WTC11 (cell line): ENCODE results near the gene ST13. TPM values are rescaled to one million over a fixed set of nuclear protein-coding genes. Genes with fewer than 3 reads are reported as not detected.

Experiments
- ATAC-seq: fragments of 200-7000 bp; cut with Tn5 transposase; 2 replicates; pipeline ENCODE4 v1.10.0; 2021; ENCODE audit warnings: mild to moderate bottlenecking, moderate library complexity
- CTCF ChIA-PET: fragments of 300-600 bp; sonication (Branson Sonifier 250); formaldehyde crosslinking; loops from one replicate; lab custom pipeline; 2021; ENCODE audit warnings: antibody characterized with exemption; lab: Charles Lee
- POLR2A ChIA-PET: fragments of 350-600 bp; sonication (Branson Sonifier 250); formaldehyde crosslinking; loops from one replicate; lab custom pipeline; 2021; ENCODE audit warnings: antibody characterized with exemption; lab: Charles Lee
- DNase-seq: peaks from one replicate; pipeline ENCODE4 v3.0.0; 2021; ENCODE audit warnings: low spot score
- H3K27ac Mint-ChIP-seq: 2 replicates; pipeline ENCODE4 v1.8.0; 2021; ENCODE audit warnings: mixed read lengths
- H3K27me3 Mint-ChIP-seq: 2 replicates; pipeline ENCODE4 v1.8.0; 2021; ENCODE audit warnings: low read depth, mild to moderate bottlenecking, moderate library complexity, mixed read lengths
- H3K36me3 Mint-ChIP-seq: 2 replicates; pipeline ENCODE4 v1.8.0; 2021; ENCODE audit warnings: mixed read lengths
- H3K4me1 Mint-ChIP-seq: 2 replicates; pipeline ENCODE4 v1.8.0; 2022; ENCODE audit warnings: mixed read lengths
- H3K4me3 Mint-ChIP-seq: 2 replicates; pipeline ENCODE4 v1.8.0; 2021; ENCODE audit warnings: mild to moderate bottlenecking, moderate library complexity, mixed read lengths
- H3K9me3 Mint-ChIP-seq: 2 replicates; pipeline ENCODE4 v1.8.0; 2021; ENCODE audit warnings: mixed read lengths
- ELF4 ChIP-seq: sonication (generic); formaldehyde crosslinking; IDR thresholded peaks from 2 replicates; pipeline ENCODE4 v1.8.1; 2022; ENCODE audit warnings: low read depth, mild to moderate bottlenecking, moderate library complexity, missing genetic modification reagents
- FOXP1 ChIP-seq: sonication (generic); formaldehyde crosslinking; IDR thresholded peaks from 2 replicates; pipeline ENCODE4 v1.8.0; 2022; ENCODE audit warnings: missing genetic modification reagents, mild to moderate bottlenecking, moderate library complexity, borderline replicate concordance
- GABPB1 ChIP-seq: sonication (generic); formaldehyde crosslinking; IDR thresholded peaks from 2 replicates; pipeline ENCODE4 v1.8.1; 2023; ENCODE audit warnings: mild to moderate bottlenecking, missing genetic modification reagents
- IRF2 ChIP-seq: sonication (generic); formaldehyde crosslinking; IDR thresholded peaks from 2 replicates; pipeline ENCODE4 v1.8.0; 2022; ENCODE audit warnings: low read depth, missing genetic modification reagents, borderline replicate concordance
- TCF7 ChIP-seq: sonication (generic); formaldehyde crosslinking; IDR thresholded peaks from 2 replicates; pipeline ENCODE4 v1.8.0; 2022; ENCODE audit warnings: mild to moderate bottlenecking, low read depth, missing genetic modification reagents, moderate library complexity
- ZNF121 ChIP-seq: sonication (generic); formaldehyde crosslinking; IDR thresholded peaks from 2 replicates; pipeline ENCODE4 v1.8.0; 2023; ENCODE audit warnings: missing genetic modification reagents
- total RNA-seq: library from RNA; stranded (reverse); gene quantifications from 3 replicates; pipeline ENCODE4 v1.2.3, GENCODE V29; 2021
- TF ChIP-seq, protein P1 (sequence below): fragments of 250-450 bp; sonication (Bioruptor Pico); IDR thresholded peaks from 2 replicates; pipeline ENCODE4 v1.9.0; 2021; ENCODE audit warnings: mild to moderate bottlenecking
- TF ChIP-seq, protein P2 (sequence below): sonication (generic); formaldehyde crosslinking; IDR thresholded peaks from 2 replicates; pipeline ENCODE4 v1.8.0; 2022; ENCODE audit warnings: mild to moderate bottlenecking, missing genetic modification reagents
- TF ChIP-seq, protein P3 (sequence below): sonication (generic); formaldehyde crosslinking; IDR thresholded peaks from 2 replicates; pipeline ENCODE4 v1.8.1; 2023; ENCODE audit warnings: mild to moderate bottlenecking, missing genetic modification reagents, moderate library complexity
- TF ChIP-seq, protein P4 (sequence below): sonication (generic); formaldehyde crosslinking; IDR thresholded peaks from 2 replicates; pipeline ENCODE4 v1.8.1; 2023; ENCODE audit warnings: mild to moderate bottlenecking, missing genetic modification reagents, borderline replicate concordance
- TF ChIP-seq, protein P5 (sequence below): sonication (generic); formaldehyde crosslinking; IDR thresholded peaks from 2 replicates; pipeline ENCODE4 v1.8.1; 2022; ENCODE audit warnings: low read depth, missing genetic modification reagents, borderline replicate concordance

Gene ST13
- total RNA-seq, 1 experiment from 2014 or later = 289 TPM

DNA sequence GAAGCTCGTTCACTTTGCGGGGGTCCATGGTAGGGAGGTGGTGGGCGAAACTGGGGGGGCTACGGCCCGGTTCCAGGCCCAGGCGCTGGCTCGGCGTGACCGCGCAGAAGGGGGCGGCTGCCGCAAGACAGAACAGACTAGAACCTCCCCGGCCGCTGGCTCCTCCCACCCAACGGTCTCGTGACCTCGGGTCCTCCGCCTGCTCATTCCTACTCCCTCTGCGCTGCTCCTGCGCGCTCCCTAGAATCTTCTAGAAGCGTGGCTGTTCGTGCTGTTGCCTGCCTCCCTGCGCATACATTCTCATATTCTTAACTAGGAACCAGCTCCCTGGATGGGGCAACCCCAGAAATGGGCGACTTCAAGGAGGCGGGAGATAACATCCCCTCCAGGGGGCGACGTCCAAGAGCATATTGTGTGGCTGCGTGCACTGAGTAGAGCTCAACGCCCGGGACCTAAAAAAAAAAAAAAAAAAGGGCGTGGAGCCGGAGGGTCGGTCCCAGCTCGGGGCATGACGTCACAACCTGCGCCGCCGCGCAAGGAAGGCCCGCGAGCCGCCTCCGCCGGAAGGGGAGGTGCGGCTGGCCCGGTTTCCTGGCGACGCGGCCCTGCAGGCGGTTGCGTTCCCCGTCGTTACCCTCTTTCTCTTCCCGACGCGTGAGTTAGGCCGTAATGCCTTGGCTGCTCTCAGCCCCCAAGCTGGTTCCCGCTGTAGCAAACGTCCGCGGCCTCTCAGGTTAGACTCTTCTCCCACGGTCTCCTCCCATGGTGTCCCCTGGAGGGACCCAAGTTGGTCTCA lies at the start of gene ST13, which contains the start of gene XPNPEP3 (continued):
- TF ChIP-seq, protein P1, sequence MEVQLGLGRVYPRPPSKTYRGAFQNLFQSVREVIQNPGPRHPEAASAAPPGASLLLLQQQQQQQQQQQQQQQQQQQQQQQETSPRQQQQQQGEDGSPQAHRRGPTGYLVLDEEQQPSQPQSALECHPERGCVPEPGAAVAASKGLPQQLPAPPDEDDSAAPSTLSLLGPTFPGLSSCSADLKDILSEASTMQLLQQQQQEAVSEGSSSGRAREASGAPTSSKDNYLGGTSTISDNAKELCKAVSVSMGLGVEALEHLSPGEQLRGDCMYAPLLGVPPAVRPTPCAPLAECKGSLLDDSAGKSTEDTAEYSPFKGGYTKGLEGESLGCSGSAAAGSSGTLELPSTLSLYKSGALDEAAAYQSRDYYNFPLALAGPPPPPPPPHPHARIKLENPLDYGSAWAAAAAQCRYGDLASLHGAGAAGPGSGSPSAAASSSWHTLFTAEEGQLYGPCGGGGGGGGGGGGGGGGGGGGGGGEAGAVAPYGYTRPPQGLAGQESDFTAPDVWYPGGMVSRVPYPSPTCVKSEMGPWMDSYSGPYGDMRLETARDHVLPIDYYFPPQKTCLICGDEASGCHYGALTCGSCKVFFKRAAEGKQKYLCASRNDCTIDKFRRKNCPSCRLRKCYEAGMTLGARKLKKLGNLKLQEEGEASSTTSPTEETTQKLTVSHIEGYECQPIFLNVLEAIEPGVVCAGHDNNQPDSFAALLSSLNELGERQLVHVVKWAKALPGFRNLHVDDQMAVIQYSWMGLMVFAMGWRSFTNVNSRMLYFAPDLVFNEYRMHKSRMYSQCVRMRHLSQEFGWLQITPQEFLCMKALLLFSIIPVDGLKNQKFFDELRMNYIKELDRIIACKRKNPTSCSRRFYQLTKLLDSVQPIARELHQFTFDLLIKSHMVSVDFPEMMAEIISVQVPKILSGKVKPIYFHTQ (CRISPR knock-in tag) = no peak
- TF ChIP-seq TCF7 (no peak), IRF2 (no peak), GABPB1 (peak; percentile 82), ELF4 (CRISPR knock-in tag) (no peak)
- TF ChIP-seq, protein P2, sequence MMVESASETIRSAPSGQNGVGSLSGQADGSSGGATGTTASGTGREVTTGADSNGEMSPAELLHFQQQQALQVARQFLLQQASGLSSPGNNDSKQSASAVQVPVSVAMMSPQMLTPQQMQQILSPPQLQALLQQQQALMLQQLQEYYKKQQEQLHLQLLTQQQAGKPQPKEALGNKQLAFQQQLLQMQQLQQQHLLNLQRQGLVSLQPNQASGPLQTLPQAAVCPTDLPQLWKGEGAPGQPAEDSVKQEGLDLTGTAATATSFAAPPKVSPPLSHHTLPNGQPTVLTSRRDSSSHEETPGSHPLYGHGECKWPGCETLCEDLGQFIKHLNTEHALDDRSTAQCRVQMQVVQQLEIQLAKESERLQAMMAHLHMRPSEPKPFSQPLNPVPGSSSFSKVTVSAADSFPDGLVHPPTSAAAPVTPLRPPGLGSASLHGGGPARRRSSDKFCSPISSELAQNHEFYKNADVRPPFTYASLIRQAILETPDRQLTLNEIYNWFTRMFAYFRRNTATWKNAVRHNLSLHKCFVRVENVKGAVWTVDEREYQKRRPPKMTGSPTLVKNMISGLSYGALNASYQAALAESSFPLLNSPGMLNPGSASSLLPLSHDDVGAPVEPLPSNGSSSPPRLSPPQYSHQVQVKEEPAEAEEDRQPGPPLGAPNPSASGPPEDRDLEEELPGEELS = no peak; the same call in 1 of the 2 replicates
- TF ChIP-seq, protein P3, sequence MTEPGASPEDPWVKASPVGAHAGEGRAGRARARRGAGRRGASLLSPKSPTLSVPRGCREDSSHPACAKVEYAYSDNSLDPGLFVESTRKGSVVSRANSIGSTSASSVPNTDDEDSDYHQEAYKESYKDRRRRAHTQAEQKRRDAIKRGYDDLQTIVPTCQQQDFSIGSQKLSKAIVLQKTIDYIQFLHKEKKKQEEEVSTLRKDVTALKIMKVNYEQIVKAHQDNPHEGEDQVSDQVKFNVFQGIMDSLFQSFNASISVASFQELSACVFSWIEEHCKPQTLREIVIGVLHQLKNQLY (CRISPR knock-in tag) = no peak
- TF ChIP-seq, protein P4, sequence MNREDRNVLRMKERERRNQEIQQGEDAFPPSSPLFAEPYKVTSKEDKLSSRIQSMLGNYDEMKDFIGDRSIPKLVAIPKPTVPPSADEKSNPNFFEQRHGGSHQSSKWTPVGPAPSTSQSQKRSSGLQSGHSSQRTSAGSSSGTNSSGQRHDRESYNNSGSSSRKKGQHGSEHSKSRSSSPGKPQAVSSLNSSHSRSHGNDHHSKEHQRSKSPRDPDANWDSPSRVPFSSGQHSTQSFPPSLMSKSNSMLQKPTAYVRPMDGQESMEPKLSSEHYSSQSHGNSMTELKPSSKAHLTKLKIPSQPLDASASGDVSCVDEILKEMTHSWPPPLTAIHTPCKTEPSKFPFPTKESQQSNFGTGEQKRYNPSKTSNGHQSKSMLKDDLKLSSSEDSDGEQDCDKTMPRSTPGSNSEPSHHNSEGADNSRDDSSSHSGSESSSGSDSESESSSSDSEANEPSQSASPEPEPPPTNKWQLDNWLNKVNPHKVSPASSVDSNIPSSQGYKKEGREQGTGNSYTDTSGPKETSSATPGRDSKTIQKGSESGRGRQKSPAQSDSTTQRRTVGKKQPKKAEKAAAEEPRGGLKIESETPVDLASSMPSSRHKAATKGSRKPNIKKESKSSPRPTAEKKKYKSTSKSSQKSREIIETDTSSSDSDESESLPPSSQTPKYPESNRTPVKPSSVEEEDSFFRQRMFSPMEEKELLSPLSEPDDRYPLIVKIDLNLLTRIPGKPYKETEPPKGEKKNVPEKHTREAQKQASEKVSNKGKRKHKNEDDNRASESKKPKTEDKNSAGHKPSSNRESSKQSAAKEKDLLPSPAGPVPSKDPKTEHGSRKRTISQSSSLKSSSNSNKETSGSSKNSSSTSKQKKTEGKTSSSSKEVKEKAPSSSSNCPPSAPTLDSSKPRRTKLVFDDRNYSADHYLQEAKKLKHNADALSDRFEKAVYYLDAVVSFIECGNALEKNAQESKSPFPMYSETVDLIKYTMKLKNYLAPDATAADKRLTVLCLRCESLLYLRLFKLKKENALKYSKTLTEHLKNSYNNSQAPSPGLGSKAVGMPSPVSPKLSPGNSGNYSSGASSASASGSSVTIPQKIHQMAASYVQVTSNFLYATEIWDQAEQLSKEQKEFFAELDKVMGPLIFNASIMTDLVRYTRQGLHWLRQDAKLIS = 0 out of 2 replicates have a peak, but pooled peaks have one; percentile 44
- TF ChIP-seq, protein P5, sequence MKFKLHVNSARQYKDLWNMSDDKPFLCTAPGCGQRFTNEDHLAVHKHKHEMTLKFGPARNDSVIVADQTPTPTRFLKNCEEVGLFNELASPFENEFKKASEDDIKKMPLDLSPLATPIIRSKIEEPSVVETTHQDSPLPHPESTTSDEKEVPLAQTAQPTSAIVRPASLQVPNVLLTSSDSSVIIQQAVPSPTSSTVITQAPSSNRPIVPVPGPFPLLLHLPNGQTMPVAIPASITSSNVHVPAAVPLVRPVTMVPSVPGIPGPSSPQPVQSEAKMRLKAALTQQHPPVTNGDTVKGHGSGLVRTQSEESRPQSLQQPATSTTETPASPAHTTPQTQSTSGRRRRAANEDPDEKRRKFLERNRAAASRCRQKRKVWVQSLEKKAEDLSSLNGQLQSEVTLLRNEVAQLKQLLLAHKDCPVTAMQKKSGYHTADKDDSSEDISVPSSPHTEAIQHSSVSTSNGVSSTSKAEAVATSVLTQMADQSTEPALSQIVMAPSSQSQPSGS (CRISPR knock-in tag) = no peak

DNA sequence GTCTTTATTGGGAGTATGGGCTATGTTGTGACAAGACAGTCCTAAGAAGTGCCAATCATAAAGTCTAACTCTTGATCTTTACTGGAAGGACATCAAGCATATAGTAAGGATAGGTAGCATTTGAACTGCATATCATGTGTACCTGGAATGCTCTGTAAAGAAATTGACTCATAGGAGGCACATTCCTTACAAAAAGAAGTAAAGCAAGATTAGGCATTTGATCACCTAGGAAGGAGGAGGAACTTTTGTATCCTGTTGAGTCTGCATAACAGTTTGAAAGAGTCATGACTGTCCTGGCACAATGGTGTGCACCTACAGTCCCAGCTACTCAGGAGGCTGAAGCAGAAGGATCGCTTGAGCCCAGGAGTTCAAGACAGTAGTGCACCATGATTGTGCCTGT lies 47.7 kb upstream of the ST13 start:
- Mint-ChIP-seq H3K9me3 (no peaks in the 10 kb centered on the region), H3K4me1 (0 out of 2 replicates have a peak, but pooled peaks cover 2% of the 10 kb centered on the region), H3K27ac (no peak overlapping the region), H3K36me3 (peaks cover 6% of the 10 kb centered on the region), H3K27me3 (no peaks in the 10 kb centered on the region), H3K4me3 (no peak overlapping the region)
- no peak for ATAC-seq
- ChIA-PET CTCF (no interaction called here), POLR2A (no interaction called here)
- DNase-seq = no peak
- TF ChIP-seq FOXP1 (CRISPR knock-in tag) = no peak
- 0 out of 2 replicates have a peak, but pooled peaks have one; percentile 4 for TF ChIP-seq ZNF121
